Activated CD8-positive, alpha-beta memory T cell treated with anti-CD3 and anti-CD28 coated beads, Interleukin-2, amount 50 U/mL, for 1 hour (primary cell): ENCODE measurements around the gene POLD1.
A peak's percentile ranks its signal among the peaks of the same experiment; 100 is the strongest.
"Not testable (repeated sequence)": the region's sequence is repeated elsewhere in the genome, so short reads cannot be mapped to it uniquely, and the experiment has no call there.

Experiments
- DNase-seq: peaks from one replicate; pipeline ENCODE4 v3.0.0-alpha.2; 2020; ENCODE audit errors: extremely low read depth

Gene POLD1

DNA sequence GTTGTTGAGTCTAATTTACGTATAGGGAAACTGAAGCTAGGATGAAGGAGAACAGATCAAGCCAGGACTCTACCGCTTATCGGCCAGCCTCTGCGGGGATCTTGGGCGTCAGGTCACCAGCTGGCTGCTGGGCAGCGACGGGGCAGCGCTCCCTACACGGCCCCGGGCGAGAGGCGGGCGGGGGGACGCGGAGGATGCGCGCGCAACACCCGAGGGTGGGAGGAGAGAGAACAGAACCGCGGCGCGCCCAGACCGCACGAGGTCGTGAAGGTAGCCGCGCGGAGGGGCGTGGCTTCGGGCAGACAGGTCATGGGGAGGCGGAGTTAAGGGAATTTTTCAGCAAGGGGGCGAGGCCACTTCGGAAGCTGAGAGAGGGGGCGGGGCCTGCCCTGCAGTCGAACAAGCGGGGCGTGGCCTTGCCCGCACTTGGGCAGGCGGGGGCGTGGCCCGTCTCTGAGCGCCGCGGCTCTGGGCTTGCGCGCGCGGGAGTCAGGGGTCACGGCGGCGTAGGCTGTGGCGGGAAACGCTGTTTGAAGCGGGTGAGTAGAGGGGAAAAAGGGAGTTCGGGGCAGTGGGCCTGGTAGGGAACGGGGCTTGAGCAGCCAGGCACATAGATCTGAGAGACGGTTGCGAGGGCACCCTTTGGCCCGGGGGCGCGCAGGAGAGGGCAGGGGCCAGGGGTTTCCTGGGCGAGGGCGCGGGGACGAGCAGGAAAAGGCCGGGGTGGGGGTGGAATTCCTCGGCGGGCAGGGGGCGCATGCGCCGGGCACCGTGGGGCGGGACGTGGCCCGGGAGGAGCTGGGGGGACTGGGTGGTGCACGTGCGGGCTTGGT lies at the start of gene POLD1:
Gene POLD1 (plus strand): TSS at position 496 of the 833 bp plus-strand sequence. CDS start 14,505 bp downstream, outside the sequence.
- peak; percentile 98 for DNase-seq

GRCh38 chr19:50334741-50335421 lies 49.3 kb upstream of the POLD1 start:
- no peak for DNase-seq

GRCh38 chr19:50337031-50337430 lies 47.1 kb upstream of the POLD1 start:
- not testable (repeated sequence) for DNase-seq

- DNase-seq = no peak
Measured at GRCh38 chr19:50340331-50340730, 43.8 kb upstream of the POLD1 start.

GRCh38 chr19:50341091-50341564 lies 43.0 kb upstream of the POLD1 start:
- no peak for DNase-seq

GRCh38 chr19:50344661-50345318 lies 39.4 kb upstream of the POLD1 start:
- DNase-seq = no peak

DNA sequence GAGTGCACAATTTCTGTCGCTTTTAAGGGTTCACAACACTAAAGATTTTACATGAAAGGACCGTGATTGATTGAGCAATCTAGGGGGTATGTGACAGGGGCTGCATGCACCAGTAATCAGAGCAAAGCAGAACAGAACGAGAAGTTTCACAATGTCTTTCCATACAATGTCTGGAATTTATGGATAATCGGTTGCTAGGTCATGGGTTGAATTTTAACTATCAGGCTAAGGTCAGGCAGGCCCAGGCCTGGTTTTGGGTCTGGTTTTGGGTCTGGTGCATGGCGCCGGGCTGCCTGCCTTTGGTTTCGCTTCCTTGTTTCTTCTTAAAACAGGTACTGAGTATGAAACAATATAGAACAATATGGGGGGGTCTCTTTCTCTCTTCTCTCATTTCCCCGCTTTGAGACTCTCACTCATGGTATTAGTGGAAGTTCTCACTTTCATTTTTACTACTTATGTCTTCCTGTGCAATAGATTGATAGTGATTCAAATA lies 37.0 kb upstream of the POLD1 start:
- not testable (repeated sequence) for DNase-seq

DNA sequence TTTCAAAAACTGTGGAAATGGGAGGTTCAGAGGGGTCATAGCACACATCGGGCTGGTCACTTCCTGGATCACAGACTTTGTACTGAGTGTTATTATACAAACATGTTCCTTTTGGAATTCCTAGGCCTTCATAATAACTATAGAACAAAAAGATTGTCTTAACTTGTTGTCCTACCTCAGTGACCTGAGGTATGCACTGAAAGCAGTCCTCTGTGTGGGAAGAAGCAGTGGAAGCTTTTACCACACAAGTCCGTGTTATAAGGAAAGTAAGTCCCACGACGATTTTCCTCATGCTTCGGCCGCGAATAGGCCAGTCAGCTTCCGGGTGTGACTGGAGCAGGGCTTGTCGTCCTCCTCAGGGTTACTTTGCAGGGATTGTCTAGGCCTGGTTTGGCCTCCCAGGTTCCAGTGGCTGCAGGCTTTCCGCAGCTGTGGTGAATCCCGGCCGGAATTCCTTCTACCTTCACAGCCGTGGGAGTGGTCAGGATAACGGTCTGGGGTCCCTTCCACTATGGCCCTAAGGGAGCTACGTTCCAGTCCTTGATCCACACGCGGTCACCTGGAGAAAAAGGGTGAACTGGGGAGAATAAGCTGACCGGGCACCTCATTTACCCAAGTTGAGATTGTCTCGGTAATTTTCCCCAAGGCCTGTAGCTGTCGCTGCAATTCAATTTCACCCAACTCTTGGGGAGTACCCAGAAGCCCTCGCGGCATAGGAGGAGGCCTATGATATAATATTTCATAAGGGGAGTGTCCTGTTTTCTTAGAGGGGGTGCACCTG lies 34.7 kb upstream of the POLD1 start:
- DNase-seq = no peak

- no peak for DNase-seq
Measured at GRCh38 chr19:50352242-50352641, 31.9 kb upstream of the POLD1 start.

DNA sequence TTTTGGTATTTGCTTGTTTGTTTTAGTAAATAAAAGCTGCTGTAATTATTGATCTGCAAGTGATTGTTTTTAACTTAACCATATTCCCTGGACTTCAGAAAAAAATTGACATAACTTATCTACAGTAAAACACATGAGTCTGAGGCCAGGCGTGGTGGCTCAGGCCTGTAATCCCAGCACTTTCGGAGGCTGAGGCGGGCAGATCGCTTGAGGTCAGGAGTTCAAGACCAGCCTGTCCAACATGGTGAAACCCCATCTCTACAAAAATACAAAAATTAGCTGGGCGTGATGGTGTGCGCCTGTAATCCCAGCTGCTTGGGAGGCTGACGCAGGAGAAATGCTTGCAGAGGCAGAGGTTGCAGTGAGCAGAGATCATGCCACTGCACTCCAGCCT lies 30.7 kb upstream of the POLD1 start:
- DNase-seq = not testable (repeated sequence)

GRCh38 chr19:50356691-50357177 lies 27.4 kb upstream of the POLD1 start:
- DNase-seq = no peak

DNA sequence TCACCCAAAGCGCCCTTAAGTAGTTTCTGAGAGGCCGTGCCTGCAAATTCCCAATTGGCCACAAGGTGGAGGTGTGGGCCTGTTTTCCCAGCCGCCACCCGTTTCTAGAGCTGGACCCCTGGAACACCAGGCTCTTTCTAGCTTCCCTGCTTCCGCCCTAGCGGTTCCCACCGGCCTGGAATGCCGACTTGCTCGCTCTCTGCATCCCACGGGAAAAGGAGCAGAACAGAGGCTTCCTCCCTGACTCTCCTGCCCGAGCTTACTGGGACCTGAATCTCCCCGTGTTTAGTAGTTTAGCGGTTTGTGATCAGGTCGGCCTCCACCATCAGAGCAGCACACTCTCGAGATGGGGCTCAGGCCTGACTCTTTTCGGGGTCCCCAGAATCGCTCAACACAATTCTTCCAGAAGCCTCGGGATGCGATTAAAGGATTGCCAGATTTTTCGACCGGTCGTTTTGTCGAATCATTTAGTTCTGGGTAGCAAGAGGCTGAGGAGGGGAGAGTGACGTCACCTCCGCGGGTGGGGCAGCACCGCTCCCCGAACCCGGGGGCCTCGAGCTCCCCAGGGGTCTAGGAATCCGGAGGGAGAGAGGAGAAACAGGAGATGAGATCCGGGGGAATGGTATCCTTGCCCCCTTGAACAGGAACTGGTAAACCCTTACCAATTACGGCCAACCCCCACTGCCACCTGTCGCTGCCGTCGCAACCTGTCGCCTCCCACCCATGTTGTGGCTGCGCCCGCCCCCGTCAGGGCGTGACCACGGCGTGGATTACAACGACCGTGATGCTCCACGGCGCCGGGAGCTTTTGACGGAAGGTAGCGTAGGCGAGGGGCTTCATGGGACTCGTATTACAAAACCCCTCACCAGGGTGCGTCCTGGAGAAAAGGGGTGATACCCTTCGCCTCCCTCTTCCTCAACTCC lies 26.7 kb upstream of the POLD1 start:
- DNase-seq = peak; percentile 57

DNA sequence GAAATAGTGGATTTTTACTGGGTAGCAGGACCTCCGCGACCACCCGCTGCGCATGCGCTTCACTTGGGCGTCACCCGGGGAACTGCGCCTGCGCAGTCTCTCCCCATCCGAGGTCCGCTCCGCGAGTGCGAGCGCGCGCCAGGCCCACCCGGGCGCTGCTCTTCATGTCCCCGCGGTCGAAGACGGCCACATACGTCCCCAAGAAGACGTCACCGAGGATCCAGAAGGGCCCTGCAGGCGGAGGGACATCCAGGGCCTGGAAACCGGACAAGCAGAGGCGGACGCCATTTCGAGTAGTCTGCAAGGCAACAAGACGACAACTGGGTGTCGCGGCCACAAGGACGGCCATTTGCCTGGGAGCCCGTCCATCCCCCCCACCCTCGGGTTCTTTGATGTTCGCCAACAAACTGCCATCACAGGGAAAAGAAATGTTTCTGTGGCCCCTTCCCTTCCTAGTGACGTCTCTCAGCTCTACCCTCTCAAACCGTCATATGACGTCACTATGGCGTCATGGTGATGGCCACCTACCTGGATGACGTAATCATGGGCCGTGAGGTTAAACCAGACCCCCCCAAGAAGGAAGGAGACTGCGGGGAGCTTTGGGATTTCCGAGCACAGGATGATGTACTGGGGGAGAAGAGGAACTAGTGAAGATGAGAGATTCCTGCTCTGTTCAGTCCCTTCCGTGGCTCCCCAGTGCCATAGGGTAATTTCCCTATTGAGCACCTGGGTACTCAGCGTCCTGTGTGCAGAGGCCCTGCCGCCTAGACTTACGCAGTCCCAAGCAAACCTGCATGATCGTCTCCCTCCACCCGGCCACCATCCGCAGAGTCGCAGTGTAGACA lies 25.4 kb upstream of the POLD1 start:
- peak; percentile 41 for DNase-seq

DNA sequence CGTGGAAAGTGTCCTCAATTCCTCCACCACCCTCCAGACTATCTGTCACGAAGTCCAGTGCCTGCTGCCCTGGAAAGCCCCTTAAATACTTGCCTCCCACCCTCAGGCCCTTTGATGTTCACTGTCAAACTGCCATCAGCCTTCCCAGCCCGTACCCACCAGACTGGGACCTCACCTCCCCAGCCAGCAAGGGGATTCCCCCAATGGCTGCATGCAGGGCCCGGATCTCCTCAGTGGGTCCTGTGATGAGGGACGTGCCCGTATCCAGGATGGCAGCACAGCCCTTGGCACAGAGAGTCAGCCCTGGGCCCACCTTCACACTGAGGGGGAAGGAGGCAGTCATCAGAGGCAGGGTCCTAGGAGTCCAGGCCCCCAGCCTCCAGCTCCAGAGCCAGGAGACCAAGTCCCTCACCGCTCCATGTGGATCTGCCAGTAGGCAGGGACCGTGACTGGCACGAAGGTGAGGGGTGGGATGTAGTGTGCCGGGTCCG lies 24.8 kb upstream of the POLD1 start:
- DNase-seq = no peak

DNA sequence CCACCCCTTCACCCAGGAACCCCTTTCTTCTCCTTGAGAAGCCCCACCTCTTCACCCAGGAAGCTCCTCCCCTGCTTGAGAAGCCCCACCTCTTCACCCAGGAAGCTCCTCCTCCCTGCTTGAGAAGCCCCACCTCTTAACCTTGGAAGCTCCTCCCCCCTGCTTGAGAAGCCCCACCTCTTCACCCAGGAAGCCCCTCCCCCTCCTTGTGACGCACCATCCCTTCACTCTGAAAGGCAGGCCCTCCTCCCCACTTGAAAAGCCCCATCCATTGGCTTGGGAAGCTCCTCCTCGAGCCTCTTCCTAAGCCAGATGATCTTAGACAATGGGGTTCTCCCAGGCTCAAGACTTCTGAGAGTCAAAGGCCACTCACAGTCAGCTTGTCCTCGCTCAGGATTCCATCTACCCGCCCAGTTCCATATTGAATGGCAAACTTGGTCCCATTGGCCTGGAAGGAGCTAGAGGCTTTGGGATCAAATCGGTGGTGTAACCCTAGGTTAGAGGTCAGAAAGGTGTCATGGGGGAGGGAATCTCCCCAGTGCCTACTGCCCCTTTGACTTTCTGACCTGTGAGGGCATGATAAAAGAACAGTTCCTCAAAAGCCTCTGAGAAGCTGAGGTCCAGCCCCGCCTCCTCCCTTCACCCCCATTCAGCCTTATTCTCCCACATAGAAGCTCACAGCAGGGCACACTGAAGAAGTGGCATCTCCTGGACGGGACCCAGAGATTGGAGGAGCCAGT lies 22.7 kb upstream of the POLD1 start:
- no peak for DNase-seq

- no peak for DNase-seq
Measured at GRCh38 chr19:50362030-50362412, 22.1 kb upstream of the POLD1 start.

GRCh38 chr19:50362656-50363424 lies 21.3 kb upstream of the POLD1 start:
- no peak for DNase-seq
